ENCODE measurements around the gene AGXT.

DNA sequence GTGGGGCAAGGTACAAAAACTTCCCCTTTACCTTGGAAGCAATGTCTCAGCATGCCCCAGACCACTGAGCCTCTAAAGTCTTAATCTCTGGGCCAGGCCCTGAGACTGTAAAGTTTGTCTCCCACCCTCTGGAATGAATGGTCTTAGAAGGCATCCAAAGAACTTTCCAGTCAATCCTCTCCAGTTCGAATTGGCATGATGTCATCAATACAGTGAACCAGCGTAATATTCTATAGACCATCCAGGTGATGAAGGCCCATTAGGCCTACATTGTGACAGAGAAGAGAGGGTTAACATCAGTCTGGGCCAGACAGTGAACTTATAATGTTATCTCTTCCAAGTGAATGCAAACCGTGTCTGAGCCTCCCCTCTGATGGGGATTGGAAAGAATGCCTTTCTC is 16.1 kb downstream of the AGXT start:
- TF ChIP-seq, protein P1, sequence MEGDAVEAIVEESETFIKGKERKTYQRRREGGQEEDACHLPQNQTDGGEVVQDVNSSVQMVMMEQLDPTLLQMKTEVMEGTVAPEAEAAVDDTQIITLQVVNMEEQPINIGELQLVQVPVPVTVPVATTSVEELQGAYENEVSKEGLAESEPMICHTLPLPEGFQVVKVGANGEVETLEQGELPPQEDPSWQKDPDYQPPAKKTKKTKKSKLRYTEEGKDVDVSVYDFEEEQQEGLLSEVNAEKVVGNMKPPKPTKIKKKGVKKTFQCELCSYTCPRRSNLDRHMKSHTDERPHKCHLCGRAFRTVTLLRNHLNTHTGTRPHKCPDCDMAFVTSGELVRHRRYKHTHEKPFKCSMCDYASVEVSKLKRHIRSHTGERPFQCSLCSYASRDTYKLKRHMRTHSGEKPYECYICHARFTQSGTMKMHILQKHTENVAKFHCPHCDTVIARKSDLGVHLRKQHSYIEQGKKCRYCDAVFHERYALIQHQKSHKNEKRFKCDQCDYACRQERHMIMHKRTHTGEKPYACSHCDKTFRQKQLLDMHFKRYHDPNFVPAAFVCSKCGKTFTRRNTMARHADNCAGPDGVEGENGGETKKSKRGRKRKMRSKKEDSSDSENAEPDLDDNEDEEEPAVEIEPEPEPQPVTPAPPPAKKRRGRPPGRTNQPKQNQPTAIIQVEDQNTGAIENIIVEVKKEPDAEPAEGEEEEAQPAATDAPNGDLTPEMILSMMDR (IDR thresholded peaks at IDR 0.05) = no peak
- TF ChIP-seq POLR2A (IDR thresholded peaks at IDR 0.05) = no peak

Data from Peyer's patch (tissue), 4 donors.